Endothelial cell of umbilical vein (primary cell): ENCODE results near the gene ZNF385B. TPM values are rescaled to one million over a fixed set of nuclear protein-coding genes. Genes with fewer than 3 reads are reported as not detected.

Experiments
- BruUV-seq: library from RNA; stranded (reverse); fragments of 400-500 nt; replicated peaks from 2 replicates; lab custom pipeline; 2021; lab: Mats Ljungman, UMichigan
- CTCF ChIA-PET: fragments of 300-600, 350-600 bp; sonication (Branson Sonifier 250); formaldehyde crosslinking; loops from one replicate; lab custom pipeline; 2021; ENCODE audit warnings: antibody characterized with exemption, inconsistent platforms; lab: Charles Lee
- POLR2A ChIA-PET: fragments of 300-600, 350-600 bp; sonication (Branson Sonifier 250); formaldehyde crosslinking; loops from one replicate; lab custom pipeline; 2021; ENCODE audit warnings: antibody characterized with exemption, inconsistent platforms; lab: Charles Lee
- DNase-seq: peaks from one replicate; pipeline ENCODE4 v3.0.0-alpha.2; 2011; ENCODE audit warnings: low read depth, low spot score
- FAIRE-seq: peaks from 2 replicates; lab custom pipeline; 2011; peaks lifted over from hg19 to GRCh38; lab: Jason Lieb, UNC
- H2AFZ ChIP-seq: 2 replicates; pipeline ENCODE4 v1.6.0; 2012; ENCODE audit warnings: low read depth, low read length, control low read depth, inconsistent platforms
- H3K27ac ChIP-seq: 2 replicates; pipeline ENCODE4 v1.5.1; 2011; ENCODE audit warnings: low read depth, mild to moderate bottlenecking, control low read depth, low read length, moderate library complexity; ENCODE audit not compliant: insufficient read depth
- H3K27me3 ChIP-seq, 2 experiments: 2 replicates each; pipeline versions ENCODE4 v1.6.0 to v1.6.1; 2011; ENCODE audit warnings: low read length in 2 of 2, mixed read lengths in 1 of 2; ENCODE audit not compliant: control insufficient read depth in 2 of 2, insufficient read depth in 2 of 2
- H3K36me3 ChIP-seq, 2 experiments: 2 replicates in 1 of 2; 3 replicates in 1 of 2; pipeline ENCODE4 v1.5.1; 2011; ENCODE audit warnings: low read length in 2 of 2, mild to moderate bottlenecking in 1 of 2, moderate library complexity in 1 of 2; ENCODE audit not compliant: control insufficient read depth in 2 of 2, insufficient read depth in 2 of 2; ENCODE audit errors: extremely low read depth in 1 of 2
- H3K4me1 ChIP-seq: 3 replicates; pipeline ENCODE4 v1.5.1; 2011; ENCODE audit warnings: mild to moderate bottlenecking, low read length; ENCODE audit not compliant: control insufficient read depth, insufficient read depth; ENCODE audit errors: extremely low read depth
- H3K4me2 ChIP-seq: 2 replicates; pipeline ENCODE4 v1.6.1; 2011; ENCODE audit warnings: low read length, control low read depth, mixed read lengths; ENCODE audit not compliant: insufficient read depth
- H3K4me3 ChIP-seq, 3 experiments: fragments of 200-600 bp in 1 of 3; sonication (generic), shearing (Covaris generic) in 1 of 3; replicated peaks in 1 of 3; 2 replicates each; pipeline ENCODE4 v1.5.1; 2011 to 2016; ENCODE audit warnings: control low read depth in 3 of 3, low read length in 3 of 3, mild to moderate bottlenecking in 2 of 3, inconsistent platforms in 1 of 3, low read depth in 1 of 3, moderate library complexity in 1 of 3; ENCODE audit not compliant: insufficient read depth in 1 of 3
- H3K79me2 ChIP-seq: 2 replicates; pipeline ENCODE4 v1.6.0; 2012; ENCODE audit warnings: low read length, inconsistent platforms; ENCODE audit not compliant: control insufficient read depth, insufficient read depth
- H3K9ac ChIP-seq: replicated peaks from 2 replicates; pipeline ENCODE3; 2011; ENCODE audit warnings: low read length, control low read depth; ENCODE audit not compliant: insufficient read depth; ENCODE audit errors: extremely low read depth
- H3K9me1 ChIP-seq: replicated peaks from 3 replicates; pipeline ENCODE4 v1.6.0; 2011; ENCODE audit warnings: mild to moderate bottlenecking, low read length; ENCODE audit not compliant: control insufficient read depth, insufficient read depth; ENCODE audit errors: extremely low read depth
- H3K9me3 ChIP-seq: replicated peaks from 2 replicates; pipeline ENCODE4 v1.5.1; 2012; ENCODE audit warnings: low read length, inconsistent platforms; ENCODE audit not compliant: control insufficient read depth, insufficient read depth
- H4K20me1 ChIP-seq: replicated peaks from 2 replicates; pipeline ENCODE3; 2011; ENCODE audit warnings: mild to moderate bottlenecking, low read length; ENCODE audit not compliant: control insufficient read depth, insufficient read depth; ENCODE audit errors: extremely low read depth
- CTCF ChIP-seq, 2 donors: IDR thresholded peaks; 1 replicate in 1 of 2; 2 replicates in 1 of 2; pipeline ENCODE4 v1.5.1; 2011; ENCODE audit warnings: low read length in 2 of 2, mild to moderate bottlenecking in 2 of 2, moderate library complexity in 2 of 2, control low read depth in 1 of 2, inconsistent platforms in 1 of 2, low read depth in 1 of 2; ENCODE audit not compliant: insufficient read depth in 1 of 2; ENCODE audit errors: extremely low read depth in 1 of 2
- EZH2 ChIP-seq: IDR thresholded peaks from 2 replicates; pipeline ENCODE4 v1.6.1; 2012; ENCODE audit warnings: borderline replicate concordance, low read depth, mild to moderate bottlenecking, moderate library complexity, low read length, inconsistent platforms; ENCODE audit not compliant: severe bottlenecking
- FOS ChIP-seq: IDR thresholded peaks from 2 replicates; pipeline ENCODE4 v1.6.1; 2011; ENCODE audit warnings: mild to moderate bottlenecking, low read length, moderate library complexity, borderline replicate concordance; ENCODE audit not compliant: insufficient read depth
- GATA2 ChIP-seq: IDR thresholded peaks from 2 replicates; pipeline ENCODE4 v1.7.0; 2011; ENCODE audit warnings: low read depth, mild to moderate bottlenecking, moderate library complexity, mixed read lengths, low read length; ENCODE audit not compliant: insufficient read length, insufficient read depth
- JUN ChIP-seq: IDR thresholded peaks from 2 replicates; pipeline ENCODE4 v1.6.1; 2011; ENCODE audit warnings: borderline replicate concordance, low read depth; ENCODE audit not compliant: insufficient read length, insufficient read depth
- MYC ChIP-seq: IDR thresholded peaks from one replicate; pipeline ENCODE4 v1.6.1; 2011; ENCODE audit warnings: mild to moderate bottlenecking, low read depth, low read length
- POLR2A ChIP-seq: IDR thresholded peaks from 2 replicates; pipeline ENCODE4 v1.6.1; 2012; ENCODE audit warnings: low read depth, mild to moderate bottlenecking, control low read depth, low read length
- POLR2AphosphoS5 ChIP-seq: IDR thresholded peaks from 2 replicates; pipeline ENCODE4 v1.6.1; 2012; ENCODE audit warnings: low read depth, mild to moderate bottlenecking, control low read depth, low read length, moderate library complexity; ENCODE audit not compliant: insufficient read depth
- dilution Hi-C: fragments of 300-500 bp; cut with MboI; formaldehyde crosslinking; loops from one replicate; pipeline ENCODE4 v1.15.0; 2019; ENCODE audit warnings: low sequenced_read_pairs; ENCODE audit not compliant: extremely low pct_ligation_motif_present
- intact Hi-C: fragments of 100-400 bp; cut with micrococcal nuclease; formaldehyde crosslinking; loops from one replicate; pipeline ENCODE4 v1.10.0; 2022
- polyA plus RNA-seq, 4 experiments: library from polyadenylated mRNA; depleted of rRNA in 3 of 4; stranded (reverse) in 3 of 4; unstranded in 1 of 4; fragments of >200 nt; gene quantifications; 2 replicates each; pipeline versions ENCODE4 v1.2.1 to v1.2.3, GENCODE V29; 2011 to 2012; ENCODE audit warnings: missing spikeins in 1 of 4
- total RNA-seq: library from RNA; stranded (reverse); gene quantifications from 2 replicates; pipeline ENCODE4 v1.2.3, GENCODE V29; 2021
- TF ChIP-seq, protein P1 (sequence below): IDR thresholded peaks from 2 replicates; pipeline ENCODE4 v1.6.1; 2011; ENCODE audit not compliant: insufficient read depth, insufficient read length

The ZNF385B gene
- total and polyA plus RNA-seq, 2 donors (not counting 3 experiments of a cell fraction or from before 2014, with no cell fraction given) = not detected

- DNase-seq (peak; percentile 12), FAIRE-seq (no peak)
- H3K9me1 ChIP-seq = no peaks in the 10 kb centered on the region
- no peak overlapping the region for H3K4me2 ChIP-seq
- intact Hi-C loops (no loop called here), dilution Hi-C loops (no loop called here)
- H3K4me1 ChIP-seq = no peaks in the 10 kb centered on the region
- H3K36me3 ChIP-seq = no peaks in the 10 kb centered on the region
- ChIA-PET CTCF (interaction anchor here (1.2 to 2.3 kb wide), 4 partner anchors 11 to 68 kb away, joined by 4 to 8 read pairs (median 4); no protein-coding TSS in a partner anchor), POLR2A (no interaction called here)
- no peak overlapping the region for H3K9ac ChIP-seq
- TF ChIP-seq MYC = no peak
- TF ChIP-seq JUN = no peak
- TF ChIP-seq, protein P1, sequence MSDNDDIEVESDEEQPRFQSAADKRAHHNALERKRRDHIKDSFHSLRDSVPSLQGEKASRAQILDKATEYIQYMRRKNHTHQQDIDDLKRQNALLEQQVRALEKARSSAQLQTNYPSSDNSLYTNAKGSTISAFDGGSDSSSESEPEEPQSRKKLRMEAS = no peak
- no peak for TF ChIP-seq CTCF (IDR thresholded peaks at IDR 0.05; ENCODE audit: extremely low read depth in 1 of 2, insufficient read depth in 1 of 2, low read depth in 1 of 2, low read length in 2 of 2)
- no peak for TF ChIP-seq EZH2
- TF ChIP-seq GATA2 = no peak
- no peak for TF ChIP-seq POLR2AphosphoS5
- no peak for TF ChIP-seq FOS
- no peak for TF ChIP-seq POLR2A
- no peaks in the 10 kb centered on the region for H3K9me3 ChIP-seq
- no peaks in the 10 kb centered on the region for H3K27me3 ChIP-seq
- H3K79me2 ChIP-seq = no peaks in the 10 kb centered on the region
- no peak overlapping the region for H3K27ac ChIP-seq
- BruUV-seq = no TSS peak
- no peak overlapping the region for H3K4me3 ChIP-seq
- no peak overlapping the region for H2AFZ ChIP-seq
- H4K20me1 ChIP-seq = no peaks in the 10 kb centered on the region
Measured at GRCh38 chr2:179478771-179479170, 382.6 kb downstream of the ZNF385B start.
